ENCODE data around the gene GON4L. TPM values are rescaled to one million over a fixed set of nuclear protein-coding genes. Genes with fewer than 3 reads are reported as not detected.
"Not testable (repeated sequence)": the region's sequence is repeated elsewhere in the genome, so short reads cannot be mapped to it uniquely, and the experiment has no call there.

The GON4L gene
- 19.0 and 24.2 TPM in 2 replicates for total RNA-seq
- polyA plus RNA-seq (2012) = 18.1 TPM

GRCh38 chr1:155856975-155857930 is at the start of gene GON4L:
Gene GON4L, minus strand, starts transcription at chr1:155857214. Its CDS starts 3,434 bp downstream, at chr1:155853780.
- DNase-seq (ENCODE audit: low read depth) = peak; percentile 94

- no peak for DNase-seq (ENCODE audit: low read depth)
Measured at GRCh38 chr1:155904261-155904660, 47.2 kb upstream of the GON4L start.

- no peak for DNase-seq (ENCODE audit: low read depth)
Measured at GRCh38 chr1:155900161-155900560, 43.1 kb upstream of the GON4L start.

DNA sequence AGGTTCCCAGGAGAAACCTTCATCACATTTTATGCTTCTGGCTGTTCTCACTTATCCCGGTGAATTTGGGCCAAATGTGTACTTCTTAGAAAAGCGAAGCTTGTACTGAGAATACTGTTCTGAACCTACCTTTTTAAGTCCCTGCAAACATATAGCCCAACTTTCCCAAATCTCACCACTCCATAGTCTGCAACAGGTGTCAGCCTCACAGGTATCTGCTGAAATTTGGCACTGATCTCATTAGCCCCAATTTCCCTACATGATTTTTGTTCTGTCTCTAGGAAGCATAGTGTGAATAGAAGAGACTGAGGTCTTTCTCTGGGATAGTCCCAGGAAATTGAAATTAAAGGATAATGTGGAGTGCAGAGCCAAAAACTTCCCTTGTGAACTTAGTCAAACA is 42.7 kb upstream of the GON4L start:
- no peak for DNase-seq (ENCODE audit: low read depth)

DNA sequence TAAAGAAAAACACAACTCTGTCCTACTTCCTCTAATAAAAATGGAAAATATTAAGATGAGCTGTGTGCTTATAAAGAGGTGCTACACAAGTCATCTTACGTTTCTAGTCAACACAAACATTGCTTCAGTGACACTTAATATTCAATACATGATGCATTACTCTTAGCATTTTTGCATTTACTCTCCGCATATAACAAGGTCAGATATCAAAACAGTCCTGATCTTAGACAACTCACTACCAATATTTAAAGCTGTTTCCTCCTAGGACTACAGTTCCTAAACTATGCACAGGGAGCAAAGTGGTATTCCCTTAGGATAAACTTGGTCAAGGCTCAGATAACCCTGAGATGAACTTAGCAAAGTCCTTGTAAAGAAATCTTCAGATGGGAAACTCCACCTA is 41.9 kb upstream of the GON4L start:
- DNase-seq (ENCODE audit: low read depth) = no peak

- DNase-seq (ENCODE audit: low read depth) = no peak
Measured at GRCh38 chr1:155897746-155898145, 40.7 kb upstream of the GON4L start.

DNA sequence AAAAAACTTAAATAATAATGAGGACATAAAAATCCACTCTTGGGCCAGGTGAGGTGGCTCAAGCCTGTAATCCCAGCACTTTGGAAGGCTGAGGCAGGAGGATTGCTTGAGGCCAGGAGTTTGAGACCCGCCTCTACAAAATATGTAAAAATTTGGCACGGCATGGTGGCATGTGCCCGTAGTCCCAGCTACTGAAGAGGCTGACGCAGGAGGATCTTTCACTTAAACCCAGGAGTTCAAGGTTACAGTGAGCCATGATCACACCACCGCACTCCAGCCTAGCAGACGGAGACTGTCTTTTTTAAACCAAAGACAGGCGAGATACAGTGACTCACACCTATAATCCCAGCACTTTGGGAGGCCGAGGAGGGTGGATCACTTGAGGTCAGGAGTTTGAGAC is 39.5 kb upstream of the GON4L start:
- DNase-seq (ENCODE audit: low read depth) = not testable (repeated sequence)

DNA sequence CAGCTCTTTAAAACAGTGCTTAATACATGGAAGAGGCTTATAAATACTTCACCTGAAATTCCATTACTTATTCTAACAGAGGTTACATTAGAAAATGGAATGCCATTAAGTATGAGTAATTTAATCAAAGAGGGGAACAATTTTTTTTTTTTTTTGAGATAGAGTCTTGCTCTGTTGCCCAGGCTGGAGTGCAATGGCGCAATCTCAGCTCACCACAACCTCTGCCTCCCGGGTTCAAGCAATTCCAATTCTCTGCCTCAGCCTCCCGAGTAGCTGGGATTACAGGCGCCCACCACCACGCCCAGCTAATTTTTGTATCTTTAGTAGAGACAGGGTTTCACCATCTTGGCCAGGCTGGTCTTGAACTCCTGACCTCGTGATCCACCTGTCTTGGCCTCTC is 38.6 kb upstream of the GON4L start:
- DNase-seq (ENCODE audit: low read depth) = not testable (repeated sequence)

DNA sequence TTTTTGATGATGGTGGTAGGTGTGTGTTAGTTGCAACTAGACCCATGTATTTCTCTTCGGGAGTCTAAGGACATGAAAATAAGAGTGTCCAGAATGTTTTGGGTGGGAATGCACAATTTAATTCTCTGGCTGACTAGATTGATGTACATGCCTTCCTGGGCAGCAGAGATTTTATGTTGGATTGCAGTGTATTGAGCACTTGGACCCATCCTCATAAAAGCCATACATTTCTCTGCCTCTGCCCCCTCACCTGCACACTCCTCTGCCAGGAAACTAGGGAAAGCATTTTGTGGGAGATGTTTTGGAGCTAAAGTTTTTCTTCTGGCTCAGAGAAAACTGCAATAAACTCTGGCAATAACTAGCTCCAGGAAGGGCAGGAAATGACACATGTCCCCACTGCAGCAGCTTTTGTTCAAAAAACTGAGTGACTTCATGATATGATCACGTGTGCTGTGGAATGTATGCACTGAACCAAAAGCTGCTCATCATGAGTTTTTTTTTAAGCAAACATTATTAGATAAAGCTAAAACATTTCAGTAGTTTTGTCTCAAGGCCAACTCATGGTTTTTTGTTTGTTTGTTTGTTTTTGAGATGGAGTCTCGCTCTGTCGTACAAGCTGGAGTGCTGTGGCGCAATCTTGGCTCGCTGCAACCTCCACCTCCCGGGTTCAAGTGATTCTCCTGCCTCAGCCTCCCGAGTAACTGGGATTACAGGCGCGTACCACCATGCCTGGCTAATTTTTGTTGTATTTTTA is 36.6 kb upstream of the GON4L start:
- DNase-seq (ENCODE audit: low read depth) = peak; percentile 40

GRCh38 chr1:155892796-155893195 is 35.8 kb upstream of the GON4L start:
- DNase-seq (ENCODE audit: low read depth) = peak; percentile 48

DNA sequence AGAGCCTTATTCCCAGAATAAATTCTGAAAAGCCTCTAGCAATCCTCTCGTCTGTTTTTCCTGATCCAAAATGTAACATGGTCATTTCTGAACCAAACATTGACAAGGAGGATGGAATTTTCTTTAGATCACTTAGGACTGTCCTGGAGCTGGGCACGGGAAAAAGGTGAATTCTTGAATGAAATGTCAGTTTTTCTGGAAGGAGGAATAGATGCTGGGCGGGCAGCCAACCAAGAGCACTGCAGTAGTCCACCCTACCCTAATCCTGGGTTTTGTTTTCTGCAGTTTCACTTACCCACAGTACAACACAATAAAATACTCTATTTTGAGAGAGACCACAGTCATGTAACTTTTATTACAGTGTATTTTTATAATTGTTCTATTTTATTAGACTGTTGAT is 33.2 kb upstream of the GON4L start:
- no peak for DNase-seq (ENCODE audit: low read depth)

GRCh38 chr1:155889566-155889965 is 32.6 kb upstream of the GON4L start:
- DNase-seq (ENCODE audit: low read depth) = no peak

DNA sequence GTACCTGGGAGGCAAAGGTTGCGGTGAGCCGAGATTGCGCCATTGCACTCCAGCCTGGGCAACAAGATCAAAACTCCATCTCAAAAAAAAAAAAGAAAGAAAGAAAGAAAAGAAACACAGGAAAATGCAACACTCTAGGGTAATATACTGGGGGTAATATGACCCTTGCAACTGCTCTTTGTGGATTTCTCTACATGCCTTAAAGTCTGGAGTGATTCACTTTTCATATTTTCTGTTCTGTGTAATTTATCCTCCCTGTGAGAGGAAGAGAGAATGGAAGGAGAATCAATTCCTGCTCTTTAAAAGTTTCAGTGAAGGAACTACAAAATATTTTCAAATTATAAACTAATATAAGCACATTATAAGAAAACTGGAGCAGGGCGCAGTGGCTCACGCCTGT is 31.5 kb upstream of the GON4L start:
- DNase-seq (ENCODE audit: low read depth) = peak; percentile 34

GRCh38 chr1:155884982-155885381 is 28.0 kb upstream of the GON4L start:
- no peak for DNase-seq (ENCODE audit: low read depth)

DNA sequence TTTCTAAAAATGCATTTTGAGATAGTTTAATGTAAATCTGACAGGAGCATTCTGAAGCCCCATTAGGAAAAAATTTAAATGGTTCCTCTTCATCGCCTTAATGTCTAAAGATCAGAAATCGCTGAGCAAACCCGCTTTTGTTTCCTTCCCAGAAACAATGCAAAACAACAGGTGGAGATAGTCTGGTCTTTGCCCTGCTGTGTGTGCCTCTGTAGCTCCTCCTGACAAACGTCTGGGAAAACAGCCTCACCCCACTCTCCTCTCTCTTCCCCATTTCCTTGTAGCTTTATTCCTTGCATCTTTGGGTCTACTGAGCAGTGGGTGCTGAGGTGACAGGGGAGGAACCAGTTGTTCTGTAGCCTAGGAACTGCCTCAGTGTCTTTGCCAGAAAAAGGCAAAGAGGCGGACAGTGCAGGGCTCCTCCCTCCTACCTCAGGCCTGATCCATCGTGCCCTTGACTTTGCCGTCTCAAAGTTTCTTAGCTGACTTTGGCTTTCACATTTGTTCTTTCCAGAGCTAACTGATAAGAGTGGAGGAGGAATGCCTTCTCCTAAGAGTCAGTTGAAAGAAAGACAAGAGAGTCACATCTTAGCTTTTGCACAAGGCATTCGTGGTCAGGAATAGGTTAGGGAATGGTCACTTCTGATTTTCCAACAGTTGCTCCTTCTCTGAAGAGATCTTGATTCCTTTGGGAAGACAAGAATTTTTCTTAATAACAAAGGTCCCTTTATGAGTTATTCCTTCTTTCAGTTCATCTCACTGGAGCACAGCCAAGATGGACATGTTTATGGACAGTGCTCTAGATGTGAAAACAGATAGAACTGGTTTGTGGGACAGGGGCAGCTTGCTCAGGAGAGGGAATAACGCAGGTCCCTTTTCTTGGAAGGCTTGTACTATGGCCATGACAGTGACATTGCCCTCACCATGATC is 27.3 kb upstream of the GON4L start:
- DNase-seq (ENCODE audit: low read depth) = peak; percentile 59

DNA sequence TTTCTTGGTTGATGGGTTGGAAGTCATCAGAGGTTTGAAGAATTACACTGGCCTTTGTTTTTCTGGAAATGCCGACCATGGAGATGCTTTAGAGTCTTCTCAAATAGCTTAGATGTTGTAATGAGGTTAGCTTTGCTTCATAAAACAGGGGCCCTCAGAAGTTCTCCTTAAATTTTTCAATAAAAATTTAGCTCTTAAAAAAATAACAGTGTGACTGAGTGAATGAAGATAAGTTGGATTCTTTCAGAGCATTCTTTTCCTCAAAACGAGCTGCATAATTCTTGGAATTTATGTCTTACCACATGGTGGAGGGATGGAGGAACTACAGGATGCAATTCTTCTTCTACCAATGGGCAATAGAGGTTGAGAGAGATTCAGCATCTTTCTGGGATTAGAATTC is 25.8 kb upstream of the GON4L start:
- no peak for DNase-seq (ENCODE audit: low read depth)

DNA sequence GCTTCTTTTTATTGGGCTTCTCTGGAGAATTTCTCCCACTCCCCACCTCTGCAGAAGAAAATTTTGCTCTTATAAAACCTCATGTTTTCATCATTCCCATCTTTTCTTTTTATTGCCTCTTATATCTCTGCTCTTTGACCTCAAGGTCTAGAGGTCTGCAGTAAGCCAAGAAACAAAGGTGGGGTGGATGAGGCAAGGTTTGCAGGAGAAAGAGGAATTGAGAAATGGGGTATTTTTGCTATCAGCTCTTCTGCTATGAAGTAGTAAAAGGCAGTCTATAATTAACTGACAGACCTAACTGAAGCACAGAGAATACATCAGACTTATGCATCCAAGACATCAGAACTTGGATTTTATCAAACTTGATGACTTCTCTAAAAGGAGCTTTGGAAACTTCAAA is 25.2 kb upstream of the GON4L start:
- no peak for DNase-seq (ENCODE audit: low read depth)

DNA sequence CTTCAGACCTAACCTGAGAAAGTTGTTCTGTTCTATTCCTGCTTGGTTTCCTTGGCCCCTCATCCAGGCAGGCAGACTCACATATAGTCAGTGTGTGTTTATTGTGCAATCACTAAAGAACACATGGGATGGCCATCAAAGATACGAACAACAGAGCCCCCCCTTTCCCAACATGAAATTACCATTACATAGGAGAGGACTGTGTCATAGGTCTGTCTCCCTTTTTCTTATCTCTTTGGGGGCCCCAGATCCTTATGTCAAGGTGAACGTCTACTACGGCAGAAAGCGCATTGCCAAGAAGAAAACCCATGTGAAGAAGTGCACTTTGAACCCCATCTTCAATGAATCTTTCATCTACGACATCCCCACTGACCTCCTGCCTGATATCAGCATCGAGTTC is 23.9 kb upstream of the GON4L start:
- DNase-seq (ENCODE audit: low read depth) = no peak

- DNase-seq (ENCODE audit: low read depth) = no peak
Measured at GRCh38 chr1:155880251-155880650, 23.2 kb upstream of the GON4L start.

DNA sequence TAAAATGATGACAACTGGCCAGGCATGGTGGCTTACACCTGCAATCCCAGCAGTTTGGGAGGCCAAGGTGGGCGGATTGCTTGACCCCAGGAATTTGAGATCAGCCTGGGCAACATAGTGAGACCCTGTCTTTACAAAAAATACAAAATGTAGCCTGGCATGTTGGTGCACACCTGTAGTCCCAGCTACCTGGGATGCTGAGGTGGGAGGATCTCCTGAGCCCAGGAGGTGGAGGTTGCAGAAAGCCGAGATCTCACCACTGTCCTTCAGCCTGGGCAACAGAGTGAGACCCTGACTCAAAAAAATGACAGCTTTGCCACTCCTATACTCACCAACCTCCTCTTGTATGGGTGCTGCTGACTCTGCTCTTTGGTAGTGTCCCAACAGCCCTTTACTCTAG is 20.9 kb upstream of the GON4L start:
- no peak for DNase-seq (ENCODE audit: low read depth)

GRCh38 chr1:155873860-155874259 is 16.8 kb upstream of the GON4L start:
- DNase-seq (ENCODE audit: low read depth) = no peak

Data from myocyte (in vitro differentiated cells).